Panc1 (cell line): ENCODE measurements around the gene PIP4K2A. TPM values are rescaled to one million over a fixed set of nuclear protein-coding genes. Genes with fewer than 3 reads are reported as not detected.
A peak's percentile ranks its signal among the peaks of the same experiment; 100 is the strongest.

Experiments
- ATAC-seq: fragments of 200-7000 bp; cut with Tn5 transposase; 2 replicates; pipeline ENCODE4 v1.9.1; 2020; ENCODE audit warnings: mild to moderate bottlenecking, moderate library complexity
- BruUV-seq: library from RNA; stranded (reverse); fragments of 400-500 nt; replicated peaks from 2 replicates; lab custom pipeline; 2021; lab: Mats Ljungman, UMichigan
- CTCF ChIA-PET: fragments of 300-600 bp; sonication (Branson Sonifier 250); formaldehyde crosslinking; loops from one replicate; lab custom pipeline; 2022; ENCODE audit warnings: antibody characterized with exemption; lab: Charles Lee
- POLR2A ChIA-PET: fragments of 300-600 bp; sonication (Branson Sonifier 250); formaldehyde crosslinking; loops from one replicate; lab custom pipeline; 2022; ENCODE audit warnings: antibody characterized with exemption; lab: Charles Lee
- DNase-seq: peaks from one replicate; pipeline ENCODE4 v3.0.0-alpha.2; 2010; ENCODE audit warnings: low read depth, low spot score
- H3K27ac ChIP-seq: 2 replicates; pipeline ENCODE4 v1.5.1; 2011; ENCODE audit warnings: mild to moderate bottlenecking, low read length, inconsistent platforms
- H3K27me3 ChIP-seq: fragments of 200-500 bp; sonication (Bioruptor generic); 2 replicates; pipeline ENCODE4 v1.6.0; 2014; ENCODE audit warnings: low read length, inconsistent platforms; ENCODE audit not compliant: control insufficient read depth, insufficient read depth
- H3K36me3 ChIP-seq: fragments of 200-500 bp; sonication (Bioruptor generic); 2 replicates; pipeline ENCODE4 v1.5.1; 2014; ENCODE audit warnings: inconsistent platforms, mild to moderate bottlenecking, low read length, moderate library complexity; ENCODE audit not compliant: control insufficient read depth, insufficient read depth
- H3K4me1 ChIP-seq: 2 replicates; pipeline ENCODE4 v1.5.1; 2011; ENCODE audit warnings: inconsistent platforms, mild to moderate bottlenecking, low read length, moderate library complexity; ENCODE audit not compliant: control insufficient read depth, insufficient read depth
- H3K4me3 ChIP-seq, 2 experiments: 2 replicates each; pipeline ENCODE4 v1.5.1; 2011 to 2012; ENCODE audit warnings: low read depth in 2 of 2, low read length in 2 of 2, mild to moderate bottlenecking in 2 of 2, inconsistent platforms in 1 of 2, moderate library complexity in 1 of 2
- H3K9me3 ChIP-seq: fragments of 200-500 bp; sonication (Bioruptor generic); 2 replicates; pipeline ENCODE4 v1.5.1; 2014; ENCODE audit warnings: low read depth, mild to moderate bottlenecking, inconsistent platforms, low read length, moderate library complexity; ENCODE audit not compliant: control insufficient read depth, insufficient read depth
- CTCF ChIP-seq: fragments of 450-650 bp; IDR thresholded peaks from 2 replicates; pipeline ENCODE4 v1.5.1; 2017; ENCODE audit warnings: mild to moderate bottlenecking
- POLR2AphosphoS5 ChIP-seq: IDR thresholded peaks from 2 replicates; pipeline ENCODE4 v1.6.1; 2012; ENCODE audit warnings: mild to moderate bottlenecking, low read depth, low read length, moderate library complexity
- SIN3A ChIP-seq: IDR thresholded peaks from 2 replicates; pipeline ENCODE4 v1.6.1; 2012; ENCODE audit warnings: low read depth, mild to moderate bottlenecking, low read length, moderate library complexity, borderline replicate concordance; ENCODE audit not compliant: insufficient read depth
- TCF7L2 ChIP-seq: IDR thresholded peaks from 2 replicates; pipeline ENCODE4 v1.6.1; 2011; ENCODE audit warnings: mild to moderate bottlenecking, low read depth, low read length, inconsistent platforms
- in situ Hi-C: cut with HindIII; loops from 2 replicates; pipeline ENCODE4 v1.10.0; 2016; ENCODE audit warnings: low sequenced_read_pairs, low pct_unique_long_range_greater_than_20kb
- intact Hi-C: fragments of 100-400 bp; cut with micrococcal nuclease; formaldehyde crosslinking; loops from one replicate; pipeline ENCODE4 v1.10.0; 2022; ENCODE audit not compliant: unreplicated experiment
- total RNA-seq: library from RNA; stranded (reverse); gene quantifications from one replicate; pipeline ENCODE4 v1.2.1, GENCODE V29; 2021; ENCODE audit not compliant: unreplicated experiment
- TF ChIP-seq, protein P1 (sequence below), 2 experiments: IDR thresholded peaks; 2 replicates each; pipeline ENCODE4 v1.6.1; 2011 to 2012; ENCODE audit warnings: low read depth in 2 of 2, control low read depth in 1 of 2, low read length in 1 of 2, mild to moderate bottlenecking in 1 of 2, moderate library complexity in 1 of 2; ENCODE audit not compliant: insufficient read depth in 1 of 2

PIP4K2A gene
- total RNA-seq, 1 experiment from 2014 or later = 25.2 TPM

DNA sequence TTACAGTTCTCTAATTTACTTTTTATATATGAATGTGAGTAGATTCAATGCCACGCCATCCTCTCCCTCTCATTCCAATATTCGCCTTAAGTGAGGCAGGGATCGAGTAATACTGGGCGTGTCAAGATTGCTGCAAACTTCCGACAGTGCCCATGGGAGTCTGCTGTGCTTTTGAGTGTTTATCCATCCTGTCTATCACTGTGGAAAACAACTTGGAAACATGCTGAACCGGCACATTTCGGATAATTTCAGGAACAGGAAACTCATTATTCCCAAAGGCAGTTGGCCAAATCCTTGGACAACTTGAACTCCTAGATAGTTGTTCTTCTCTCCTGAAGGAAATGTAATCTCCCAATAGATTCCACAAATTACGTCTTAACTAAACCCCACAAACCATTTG lies 28.5 kb downstream of the PIP4K2A start:
- no peaks in the 10 kb centered on the region for H3K27me3 ChIP-seq
- no peak overlapping the region for H3K4me3 ChIP-seq
- ChIA-PET CTCF (no interaction called here), POLR2A (no interaction called here)
- H3K36me3 ChIP-seq = no peaks in the 10 kb centered on the region
- ATAC-seq = no peak
- H3K9me3 ChIP-seq = no peaks in the 10 kb centered on the region
- no peak overlapping the region for H3K27ac ChIP-seq
- intact Hi-C loops = no loop called here
- BruUV-seq = no TSS peak
- H3K4me1 ChIP-seq = peaks cover 32% of the 10 kb centered on the region
- DNase-seq = no peak
- TF ChIP-seq, protein P1, sequence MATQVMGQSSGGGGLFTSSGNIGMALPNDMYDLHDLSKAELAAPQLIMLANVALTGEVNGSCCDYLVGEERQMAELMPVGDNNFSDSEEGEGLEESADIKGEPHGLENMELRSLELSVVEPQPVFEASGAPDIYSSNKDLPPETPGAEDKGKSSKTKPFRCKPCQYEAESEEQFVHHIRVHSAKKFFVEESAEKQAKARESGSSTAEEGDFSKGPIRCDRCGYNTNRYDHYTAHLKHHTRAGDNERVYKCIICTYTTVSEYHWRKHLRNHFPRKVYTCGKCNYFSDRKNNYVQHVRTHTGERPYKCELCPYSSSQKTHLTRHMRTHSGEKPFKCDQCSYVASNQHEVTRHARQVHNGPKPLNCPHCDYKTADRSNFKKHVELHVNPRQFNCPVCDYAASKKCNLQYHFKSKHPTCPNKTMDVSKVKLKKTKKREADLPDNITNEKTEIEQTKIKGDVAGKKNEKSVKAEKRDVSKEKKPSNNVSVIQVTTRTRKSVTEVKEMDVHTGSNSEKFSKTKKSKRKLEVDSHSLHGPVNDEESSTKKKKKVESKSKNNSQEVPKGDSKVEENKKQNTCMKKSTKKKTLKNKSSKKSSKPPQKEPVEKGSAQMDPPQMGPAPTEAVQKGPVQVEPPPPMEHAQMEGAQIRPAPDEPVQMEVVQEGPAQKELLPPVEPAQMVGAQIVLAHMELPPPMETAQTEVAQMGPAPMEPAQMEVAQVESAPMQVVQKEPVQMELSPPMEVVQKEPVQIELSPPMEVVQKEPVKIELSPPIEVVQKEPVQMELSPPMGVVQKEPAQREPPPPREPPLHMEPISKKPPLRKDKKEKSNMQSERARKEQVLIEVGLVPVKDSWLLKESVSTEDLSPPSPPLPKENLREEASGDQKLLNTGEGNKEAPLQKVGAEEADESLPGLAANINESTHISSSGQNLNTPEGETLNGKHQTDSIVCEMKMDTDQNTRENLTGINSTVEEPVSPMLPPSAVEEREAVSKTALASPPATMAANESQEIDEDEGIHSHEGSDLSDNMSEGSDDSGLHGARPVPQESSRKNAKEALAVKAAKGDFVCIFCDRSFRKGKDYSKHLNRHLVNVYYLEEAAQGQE (IDR thresholded peaks at IDR 0.05; ENCODE audit: insufficient read depth in 1 of 2, low read depth in 2 of 2, low read length in 1 of 2) = no peak
- no peak for TF ChIP-seq SIN3A
- TF ChIP-seq TCF7L2 = no peak
- TF ChIP-seq CTCF = no peak
- no peak for TF ChIP-seq POLR2AphosphoS5
- in situ Hi-C loops = no loop called here

GRCh38 chr10:22684699-22685098 lies 29.7 kb downstream of the PIP4K2A start:
- Histone ChIP-seq H3K36me3 (no peaks in the 10 kb centered on the region), H3K4me3 (no peak overlapping the region), H3K9me3 (no peaks in the 10 kb centered on the region), H3K27me3 (no peaks in the 10 kb centered on the region), H3K4me1 (peaks cover 37% of the 10 kb centered on the region), H3K27ac (peak overlapping the region; percentile 84)
- CTCF ChIA-PET = no interaction called here
- TF ChIP-seq POLR2AphosphoS5 (no peak), SIN3A (no peak)
- TF ChIP-seq, protein P1 (IDR thresholded peaks at IDR 0.05; ENCODE audit: insufficient read depth in 1 of 2, low read depth in 2 of 2, low read length in 1 of 2) = no peak
- no peak for DNase-seq
- POLR2A ChIA-PET = no interaction called here
- intact Hi-C loops (no loop called here), in situ Hi-C loops (no loop called here)
- ATAC-seq = no peak
- BruUV-seq = no TSS peak
